K562 (cell line): ENCODE measurements around the gene ROBO2. TPM values are rescaled to one million over a fixed set of nuclear protein-coding genes. Genes with fewer than 3 reads are reported as not detected.

Experiments
- ATAC-seq: fragments of 200-7000 bp; cut with Tn5 transposase; 3 replicates; pipeline ENCODE4 v1.9.1; 2020; ENCODE audit warnings: moderate library complexity
- BruUV-seq: library from RNA; stranded (reverse); fragments of 400-500 nt; replicated peaks from 2 replicates; lab custom pipeline; 2021; lab: Mats Ljungman, UMichigan
- CTCF ChIA-PET: fragments of 300-600 bp; formaldehyde crosslinking; extraction: SDS; loops from one replicate; lab custom pipeline; 2021; ENCODE audit warnings: low intra/inter-chr PET ratio; lab: Yijun Ruan, JAX
- POLR2A ChIA-PET: fragments of 300-600, 350-650 bp; sonication (Branson Sonifier 250); formaldehyde crosslinking; extraction: SDS; loops from one replicate; lab custom pipeline; 2021; ENCODE audit warnings: antibody characterized with exemption, inconsistent platforms; lab: Yijun Ruan, JAX
- DNase-seq, 4 experiments: peaks; one replicate each; pipeline versions ENCODE4 v3.0.0 to v3.0.0-alpha.2; 2011 to 2018; ENCODE audit warnings: low spot score in 3 of 4, mixed read lengths in 3 of 4; ENCODE audit errors: extremely low read depth in 1 of 4
- FAIRE-seq: peaks from 2 replicates; lab custom pipeline; 2011; peaks lifted over from hg19 to GRCh38; lab: Jason Lieb, UNC
- H2AFZ ChIP-seq: 2 replicates; pipeline ENCODE4 v1.6.0; 2011; ENCODE audit warnings: low read depth, low read length, control low read depth, inconsistent platforms
- H3K27ac ChIP-seq: fragments of 200-600 bp; 3 replicates; pipeline ENCODE4 v1.8.0; 2011; ENCODE audit warnings: low read depth, mild to moderate bottlenecking, control low read depth, inconsistent platforms, low read length, moderate library complexity, mixed read lengths; ENCODE audit errors: extremely low read depth
- H3K27me3 ChIP-seq, 2 experiments: fragments of 300-600 bp in 1 of 2; 2 replicates in 1 of 2; 3 replicates in 1 of 2; pipeline versions ENCODE4 v1.6.0 to v1.8.0; 2011; ENCODE audit warnings: inconsistent platforms in 2 of 2, low read length in 2 of 2, mild to moderate bottlenecking in 1 of 2, mixed read lengths in 1 of 2, moderate library complexity in 1 of 2; ENCODE audit not compliant: control insufficient read depth in 2 of 2, insufficient read depth in 2 of 2
- H3K36me3 ChIP-seq: fragments of 300-600 bp; 3 replicates; pipeline ENCODE4 v1.8.0; 2011; ENCODE audit warnings: mild to moderate bottlenecking, low read length, inconsistent platforms; ENCODE audit not compliant: control insufficient read depth, insufficient read depth
- H3K4me1 ChIP-seq, 2 experiments: fragments of 200-600 bp in 1 of 2; replicated peaks in 1 of 2; 2 replicates in 1 of 2; 3 replicates in 1 of 2; pipeline versions ENCODE4 v1.5.1 to v1.8.0; 2011; ENCODE audit warnings: inconsistent platforms in 2 of 2, low read length in 2 of 2, mild to moderate bottlenecking in 1 of 2, mixed read lengths in 1 of 2, moderate library complexity in 1 of 2; ENCODE audit not compliant: control insufficient read depth in 2 of 2, insufficient read depth in 2 of 2
- H3K4me2 ChIP-seq: 2 replicates; pipeline ENCODE4 v1.6.1; 2011; ENCODE audit warnings: low read length, control low read depth, inconsistent platforms, mixed read lengths; ENCODE audit not compliant: insufficient read depth
- H3K4me3 ChIP-seq: fragments of 200-600 bp; sonication (generic), shearing (Covaris generic); 2 replicates; pipeline ENCODE4 v1.5.1; 2016; ENCODE audit warnings: control low read depth, inconsistent platforms
- H3K79me2 ChIP-seq: fragments of 200-600 bp; 3 replicates; pipeline ENCODE4 v1.8.0; 2011; ENCODE audit warnings: low read length, inconsistent platforms; ENCODE audit not compliant: control insufficient read depth, insufficient read depth
- H3K9ac ChIP-seq, 2 experiments: 2 replicates each; pipeline versions ENCODE4 v1.6.0 to v1.6.1; 2011; ENCODE audit warnings: low read depth in 2 of 2, low read length in 2 of 2, control low read depth in 1 of 2, inconsistent platforms in 1 of 2, mild to moderate bottlenecking in 1 of 2, mixed read lengths in 1 of 2; ENCODE audit not compliant: insufficient read depth in 1 of 2
- H3K9me1 ChIP-seq: one replicate; pipeline ENCODE4 v1.6.0; 2011; ENCODE audit warnings: inconsistent platforms, mild to moderate bottlenecking, low read length, moderate library complexity; ENCODE audit not compliant: control insufficient read depth, insufficient read depth
- H3K9me3 ChIP-seq: replicated peaks from 2 replicates; pipeline ENCODE4 v1.5.1; 2011; ENCODE audit warnings: low read depth, low read length, inconsistent platforms; ENCODE audit not compliant: control insufficient read depth, insufficient read depth
- H4K20me1 ChIP-seq: replicated peaks from 2 replicates; pipeline ENCODE4 v1.6.1; 2011; ENCODE audit warnings: low read length, inconsistent platforms, mixed read lengths; ENCODE audit not compliant: control insufficient read depth, insufficient read depth
- CBX3 ChIP-seq, 2 experiments: IDR thresholded peaks; 1 replicate in 1 of 2; 2 replicates in 1 of 2; pipeline ENCODE4 v1.6.1; 2012; ENCODE audit warnings: inconsistent platforms in 2 of 2, low read length in 2 of 2, borderline replicate concordance in 1 of 2, control low read depth in 1 of 2
- HDAC8 ChIP-seq: fragments of 450-650 bp; IDR thresholded peaks from 2 replicates; pipeline ENCODE4 v1.6.1; 2016; ENCODE audit warnings: mild to moderate bottlenecking, missing genetic modification characterization, moderate library complexity, missing compliant biosample characterization
- NR2C2 ChIP-seq, 2 experiments: fragments of 200-800 bp in 1 of 2; sonication (Bioruptor generic) in 1 of 2; sonication (generic) in 1 of 2; formaldehyde crosslinking in 1 of 2; IDR thresholded peaks; 2 replicates each; pipeline versions ENCODE4 v1.6.1 to v1.8.0; 2016 to 2022; ENCODE audit warnings: mild to moderate bottlenecking in 1 of 2, missing compliant biosample characterization in 1 of 2, missing genetic modification characterization in 1 of 2, missing genetic modification reagents in 1 of 2
- ZBTB17 ChIP-seq: fragments of 450-650 bp; formaldehyde crosslinking; IDR thresholded peaks from 2 replicates; pipeline ENCODE4 v1.4.0; 2020; ENCODE audit warnings: mild to moderate bottlenecking
- ZNF551 ChIP-seq: fragments of 250-450 bp; sonication (Bioruptor Pico); IDR thresholded peaks from 2 replicates; pipeline ENCODE4 v1.5.0; 2021; ENCODE audit warnings: mild to moderate bottlenecking, moderate library complexity
- ZNF586 ChIP-seq: fragments of 450-650 bp; formaldehyde crosslinking; conservative IDR thresholded peaks from 2 replicates; pipeline ENCODE4 v1.4.0; 2020; ENCODE audit warnings: mild to moderate bottlenecking, moderate library complexity
- WGBS: fragments of 100-300 bp; shearing (Covaris generic); methylation state at CpG from one replicate; pipeline ENCODE4 v1.1.6; 2016; ENCODE audit warnings: low coverage, mixed read lengths; ENCODE audit not compliant: insufficient coverage; ENCODE audit errors: missing lambda C conversion rate; 5-methylcytosine and 5-hydroxymethylcytosine counted together
- in situ Hi-C: fragments of 300-500 bp; cut with MboI; formaldehyde crosslinking; loops from 4 replicates; pipeline ENCODE4 v1.15.0; 2018; ENCODE audit warnings: inconsistent platforms, mixed read lengths
- intact Hi-C: fragments of 100-400 bp; cut with micrococcal nuclease; formaldehyde crosslinking; loops from 2 replicates; pipeline ENCODE4 v1.14.2; 2022
- polyA plus RNA-seq, 8 experiments: library from polyadenylated mRNA; depleted of rRNA in 4 of 8; stranded (reverse) in 5 of 8; unstranded in 3 of 8; fragments of >200 nt; fragmentation: Nextera tagmentation in 2 of 8; fragmentation: Illumina TruSeq in 1 of 8; extraction: Ambion mirVana in 2 of 8; extraction: Trizol in 1 of 8; gene quantifications; 2 replicates each; pipeline versions ENCODE4 v1.2.1 to v1.2.3, GENCODE V29; 2011 to 2014; ENCODE audit warnings: inconsistent platforms in 1 of 8, missing spikeins in 1 of 8
- total RNA-seq, 7 experiments: library from RNA; depleted of rRNA in 6 of 7; stranded (reverse); fragments of >200 nt in 6 of 7; fragmentation: Illumina TruSeq in 2 of 7; extraction: Trizol in 2 of 7; gene quantifications; 2 replicates each; pipeline versions ENCODE4 v1.2.1 to v1.2.3, GENCODE V29; 2011 to 2021; ENCODE audit warnings: low replicate concordance in 1 of 7
- TF ChIP-seq, protein P1 (sequence below): fragments of 250-450 bp; sonication (Bioruptor Pico); IDR thresholded peaks from 2 replicates; pipeline ENCODE4 v1.4.0; 2020; ENCODE audit warnings: mild to moderate bottlenecking, moderate library complexity
- TF ChIP-seq, protein P2 (sequence below): fragments of 250-450 bp; sonication (Bioruptor Pico); IDR thresholded peaks from 2 replicates; pipeline ENCODE4 v1.8.0; 2021; ENCODE audit warnings: moderate library complexity, mild to moderate bottlenecking, inconsistent platforms

Gene ROBO2
- total and polyA plus RNA-seq, 9 of the 15 experiments (the other 6 are each of a cell fraction or from before 2014, with no cell fraction given): 0.84 to 3.0 (median 1.7) TPM

DNA sequence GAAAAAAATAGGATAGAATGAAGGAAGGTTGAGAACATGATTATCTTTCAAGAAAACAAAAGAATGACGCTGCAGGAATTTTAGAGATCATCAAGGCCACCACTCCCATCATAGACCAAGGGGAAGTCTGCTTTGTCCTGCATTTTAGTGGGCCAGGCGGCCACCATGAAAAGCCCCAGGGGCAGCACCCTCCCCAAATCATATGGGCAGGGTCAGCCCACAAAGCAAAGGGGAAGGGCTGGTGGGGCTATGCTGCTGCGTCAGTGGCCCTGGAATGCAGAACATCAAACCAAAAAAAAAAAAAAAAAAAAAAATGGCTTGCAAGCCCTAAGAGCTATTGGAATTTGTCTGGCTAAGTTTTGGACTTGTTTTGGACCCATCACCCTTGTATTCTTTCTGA is 620.8 kb downstream of the ROBO2 start:
- H3K4me3 ChIP-seq: no peak overlapping the region
- ATAC-seq (no peak), DNase-seq (no peak), FAIRE-seq (no peak)
- TF ChIP-seq ZNF586 (no peak), ZBTB17 (CRISPR knock-in tag) (no peak), ZNF551 (no peak), NR2C2 (CRISPR knock-in tag; IDR thresholded peaks at IDR 0.05) (no peak), NR2C2 (tag; IDR thresholded peaks at IDR 0.05) (no peak), HDAC8 (tag) (no peak), CBX3 (IDR thresholded peaks at IDR 0.05; ENCODE audit: borderline replicate concordance in 1 of 2, low read length in 2 of 2) (no peak)
- TF ChIP-seq, protein P1, sequence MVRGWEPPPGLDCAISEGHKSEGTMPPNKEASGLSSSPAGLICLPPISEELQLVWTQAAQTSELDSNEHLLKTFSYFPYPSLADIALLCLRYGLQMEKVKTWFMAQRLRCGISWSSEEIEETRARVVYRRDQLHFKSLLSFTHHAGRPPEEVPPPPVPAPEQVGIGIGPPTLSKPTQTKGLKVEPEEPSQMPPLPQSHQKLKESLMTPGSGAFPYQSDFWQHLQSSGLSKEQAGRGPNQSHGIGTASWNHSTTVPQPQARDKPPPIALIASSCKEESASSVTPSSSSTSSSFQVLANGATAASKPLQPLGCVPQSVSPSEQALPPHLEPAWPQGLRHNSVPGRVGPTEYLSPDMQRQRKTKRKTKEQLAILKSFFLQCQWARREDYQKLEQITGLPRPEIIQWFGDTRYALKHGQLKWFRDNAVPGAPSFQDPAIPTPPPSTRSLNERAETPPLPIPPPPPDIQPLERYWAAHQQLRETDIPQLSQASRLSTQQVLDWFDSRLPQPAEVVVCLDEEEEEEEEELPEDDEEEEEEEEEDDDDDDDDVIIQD (CRISPR knock-in tag): no peak
- TF ChIP-seq, protein P2, sequence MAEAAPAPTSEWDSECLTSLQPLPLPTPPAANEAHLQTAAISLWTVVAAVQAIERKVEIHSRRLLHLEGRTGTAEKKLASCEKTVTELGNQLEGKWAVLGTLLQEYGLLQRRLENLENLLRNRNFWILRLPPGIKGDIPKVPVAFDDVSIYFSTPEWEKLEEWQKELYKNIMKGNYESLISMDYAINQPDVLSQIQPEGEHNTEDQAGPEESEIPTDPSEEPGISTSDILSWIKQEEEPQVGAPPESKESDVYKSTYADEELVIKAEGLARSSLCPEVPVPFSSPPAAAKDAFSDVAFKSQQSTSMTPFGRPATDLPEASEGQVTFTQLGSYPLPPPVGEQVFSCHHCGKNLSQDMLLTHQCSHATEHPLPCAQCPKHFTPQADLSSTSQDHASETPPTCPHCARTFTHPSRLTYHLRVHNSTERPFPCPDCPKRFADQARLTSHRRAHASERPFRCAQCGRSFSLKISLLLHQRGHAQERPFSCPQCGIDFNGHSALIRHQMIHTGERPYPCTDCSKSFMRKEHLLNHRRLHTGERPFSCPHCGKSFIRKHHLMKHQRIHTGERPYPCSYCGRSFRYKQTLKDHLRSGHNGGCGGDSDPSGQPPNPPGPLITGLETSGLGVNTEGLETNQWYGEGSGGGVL (CRISPR knock-in tag): no peak
- no peaks in the 10 kb centered on the region for H3K27me3 ChIP-seq
- H3K9me1 ChIP-seq: no peaks in the 10 kb centered on the region
- H2AFZ ChIP-seq: no peak overlapping the region
- H3K79me2 ChIP-seq: no peaks in the 10 kb centered on the region
- 8% methylated on average over 2 of the region's 3 CpGs for WGBS
- ChIA-PET POLR2A (no interaction called here), CTCF (no interaction called here)
- in situ Hi-C loops (no loop called here), intact Hi-C loops (no loop called here)
- H4K20me1 ChIP-seq: no peaks in the 10 kb centered on the region
- H3K4me2 ChIP-seq: no peak overlapping the region
- no peaks in the 10 kb centered on the region for H3K4me1 ChIP-seq
- H3K9ac ChIP-seq: no peak overlapping the region
- no peak overlapping the region for H3K27ac ChIP-seq
- BruUV-seq: no TSS peak
- H3K36me3 ChIP-seq: no peaks in the 10 kb centered on the region
- H3K9me3 ChIP-seq: no peaks in the 10 kb centered on the region
